Suprapubic skin (tissue), 4 donors: ENCODE results near the gene CIAO2B. TPM values are rescaled to one million over a fixed set of nuclear protein-coding genes. Genes with fewer than 3 reads are reported as not detected.
A peak's percentile ranks its signal among the peaks of the same experiment; 100 is the strongest.
"Not testable (repeated sequence)": the region's sequence is repeated elsewhere in the genome, so short reads cannot be mapped to it uniquely, and the experiment has no call there.

ENCODE experiments used
- DNase-seq, 2 donors: peaks; one replicate each; pipeline ENCODE4 v3.0.0-alpha.2; 2019; ENCODE audit warnings: low spot score in 2 of 2
- H3K27ac ChIP-seq: fragments of 200-600 bp; sonication (generic); one replicate; pipeline ENCODE4 v1.5.1; 2019
- H3K27me3 ChIP-seq: fragments of 200-600 bp; sonication (generic); one replicate; pipeline ENCODE4 v1.5.1; 2019
- H3K36me3 ChIP-seq: fragments of 200-600 bp; sonication (generic); one replicate; pipeline ENCODE4 v1.5.1; 2019
- H3K4me1 ChIP-seq: fragments of 200-600 bp; sonication (generic); one replicate; pipeline ENCODE4 v1.5.1; 2019
- H3K4me3 ChIP-seq: fragments of 200-600 bp; sonication (generic); one replicate; pipeline ENCODE4 v1.5.1; 2019; ENCODE audit warnings: mild to moderate bottlenecking
- H3K9me3 ChIP-seq: fragments of 200-600 bp; sonication (generic); one replicate; pipeline ENCODE4 v1.5.1; 2019
- EP300 ChIP-seq: sonication (generic); formaldehyde crosslinking; IDR thresholded peaks from one replicate; pipeline ENCODE4 v1.6.1; 2017; ENCODE audit warnings: antibody characterized with exemption
- POLR2A ChIP-seq, 2 donors: fragments of 450-650 bp; IDR thresholded peaks; one replicate each; pipeline ENCODE4 v1.6.1; 2017; ENCODE audit warnings: antibody characterized with exemption in 2 of 2, mild to moderate bottlenecking in 2 of 2, moderate library complexity in 2 of 2
- POLR2AphosphoS5 ChIP-seq, 3 donors: sonication (generic); formaldehyde crosslinking; IDR thresholded peaks; one replicate each; pipeline ENCODE4 v1.6.1; 2017; ENCODE audit warnings: antibody characterized with exemption in 3 of 3
- WGBS: methylation state at CpG from one replicate; pipeline ENCODE4 v1.1.5; 2018; 5-methylcytosine and 5-hydroxymethylcytosine counted together
- total RNA-seq, 4 donors: library from RNA; depleted of rRNA; stranded (reverse); fragments of >200 nt; gene quantifications; one replicate each; pipeline ENCODE4 v1.1.0, GENCODE V29; 2016
- TF ChIP-seq, protein P1 (sequence below), 2 donors: fragments of 200-600 bp in 1 of 2; fragments of 450-650 bp in 1 of 2; sonication (generic) in 1 of 2; IDR thresholded peaks; one replicate each; pipeline ENCODE4 v1.5.1; 2016 to 2019; ENCODE audit warnings: antibody characterized with exemption in 2 of 2, mild to moderate bottlenecking in 1 of 2, moderate library complexity in 1 of 2

The CIAO2B gene
- total RNA-seq, 4 donors from 2014 or later: 34.4 to 69.0 (median 45.0) TPM

- H3K4me3 ChIP-seq: peak overlapping the region; percentile 58
- H3K9me3 ChIP-seq: no peaks in the 10 kb centered on the region
- H3K36me3 ChIP-seq: peaks cover 8% of the 10 kb centered on the region
- no peak overlapping the region for H3K27ac ChIP-seq
- DNase-seq: peak in 1 of 2 donors; percentile 68
- H3K27me3 ChIP-seq: peaks cover 3% of the 10 kb centered on the region
- 2% methylated on average over 17 of the region's 44 CpGs for WGBS
- peaks cover 21% of the 10 kb centered on the region for H3K4me1 ChIP-seq
- TF ChIP-seq, protein P1, sequence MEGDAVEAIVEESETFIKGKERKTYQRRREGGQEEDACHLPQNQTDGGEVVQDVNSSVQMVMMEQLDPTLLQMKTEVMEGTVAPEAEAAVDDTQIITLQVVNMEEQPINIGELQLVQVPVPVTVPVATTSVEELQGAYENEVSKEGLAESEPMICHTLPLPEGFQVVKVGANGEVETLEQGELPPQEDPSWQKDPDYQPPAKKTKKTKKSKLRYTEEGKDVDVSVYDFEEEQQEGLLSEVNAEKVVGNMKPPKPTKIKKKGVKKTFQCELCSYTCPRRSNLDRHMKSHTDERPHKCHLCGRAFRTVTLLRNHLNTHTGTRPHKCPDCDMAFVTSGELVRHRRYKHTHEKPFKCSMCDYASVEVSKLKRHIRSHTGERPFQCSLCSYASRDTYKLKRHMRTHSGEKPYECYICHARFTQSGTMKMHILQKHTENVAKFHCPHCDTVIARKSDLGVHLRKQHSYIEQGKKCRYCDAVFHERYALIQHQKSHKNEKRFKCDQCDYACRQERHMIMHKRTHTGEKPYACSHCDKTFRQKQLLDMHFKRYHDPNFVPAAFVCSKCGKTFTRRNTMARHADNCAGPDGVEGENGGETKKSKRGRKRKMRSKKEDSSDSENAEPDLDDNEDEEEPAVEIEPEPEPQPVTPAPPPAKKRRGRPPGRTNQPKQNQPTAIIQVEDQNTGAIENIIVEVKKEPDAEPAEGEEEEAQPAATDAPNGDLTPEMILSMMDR (IDR thresholded peaks at IDR 0.05): no peak
- no peak for TF ChIP-seq POLR2AphosphoS5 (IDR thresholded peaks at IDR 0.05)
- TF ChIP-seq POLR2A (IDR thresholded peaks at IDR 0.05): no peak
- no peak for TF ChIP-seq EP300
These were observed 14.1 kb upstream of the CIAO2B start for GRCh38 chr16:66948134-66948836.

GRCh38 chr16:66947302-66948065 lies 13.3 kb upstream of the CIAO2B start:
- H3K27me3 ChIP-seq: peaks cover 3% of the 10 kb centered on the region
- peak; percentile 89 to 91 for DNase-seq
- peak overlapping the region; percentile 58 for H3K4me3 ChIP-seq
- H3K4me1 ChIP-seq: peaks cover 21% of the 10 kb centered on the region
- H3K36me3 ChIP-seq: peaks cover 16% of the 10 kb centered on the region
- 0% methylated on average over 23 of the region's 23 CpGs for WGBS
- TF ChIP-seq EP300: no peak
- TF ChIP-seq, protein P1 (IDR thresholded peaks at IDR 0.05): peak; percentile 84 to 91
- no peak overlapping the region for H3K27ac ChIP-seq
- H3K9me3 ChIP-seq: no peaks in the 10 kb centered on the region

GRCh38 chr16:66946974-66947301 lies 12.7 kb upstream of the CIAO2B start:
- peaks cover 21% of the 10 kb centered on the region for H3K36me3 ChIP-seq
- TF ChIP-seq, protein P1 (IDR thresholded peaks at IDR 0.05): no peak
- TF ChIP-seq POLR2AphosphoS5 (IDR thresholded peaks at IDR 0.05): no peak
- no peak for TF ChIP-seq EP300
- TF ChIP-seq POLR2A (IDR thresholded peaks at IDR 0.05): no peak
- 34% methylated on average over 5 of the region's 5 CpGs for WGBS
- no peak overlapping the region for H3K27ac ChIP-seq
- no peaks in the 10 kb centered on the region for H3K9me3 ChIP-seq
- DNase-seq: no peak
- peaks cover 3% of the 10 kb centered on the region for H3K27me3 ChIP-seq
- H3K4me1 ChIP-seq: peaks cover 21% of the 10 kb centered on the region
- no peak overlapping the region for H3K4me3 ChIP-seq

- H3K27me3 ChIP-seq: peaks cover 3% of the 10 kb centered on the region
- H3K4me1 ChIP-seq: peaks cover 21% of the 10 kb centered on the region
- H3K36me3 ChIP-seq: peaks cover 25% of the 10 kb centered on the region
- TF ChIP-seq EP300 (no peak), POLR2A (IDR thresholded peaks at IDR 0.05) (no peak), POLR2AphosphoS5 (IDR thresholded peaks at IDR 0.05) (no peak)
- TF ChIP-seq, protein P1 (IDR thresholded peaks at IDR 0.05): no peak
- H3K4me3 ChIP-seq: no peak overlapping the region
- no peaks in the 10 kb centered on the region for H3K9me3 ChIP-seq
- 70% methylated on average over 7 of the region's 7 CpGs for WGBS
- no peak overlapping the region for H3K27ac ChIP-seq
- no peak for DNase-seq
These were observed 12.3 kb upstream of the CIAO2B start for GRCh38 chr16:66946541-66946940.

GRCh38 chr16:66945939-66946338 lies 11.7 kb upstream of the CIAO2B start:
- no peak for TF ChIP-seq POLR2AphosphoS5 (IDR thresholded peaks at IDR 0.05)
- TF ChIP-seq EP300: no peak
- TF ChIP-seq POLR2A (IDR thresholded peaks at IDR 0.05): no peak
- TF ChIP-seq, protein P1 (IDR thresholded peaks at IDR 0.05): no peak
- peaks cover 31% of the 10 kb centered on the region for H3K36me3 ChIP-seq
- no peak for DNase-seq
- peaks cover 3% of the 10 kb centered on the region for H3K27me3 ChIP-seq
- H3K9me3 ChIP-seq: no peaks in the 10 kb centered on the region
- 84% methylated on average over 4 of the region's 4 CpGs for WGBS
- H3K27ac ChIP-seq: no peak overlapping the region
- peaks cover 21% of the 10 kb centered on the region for H3K4me1 ChIP-seq
- H3K4me3 ChIP-seq: no peak overlapping the region

GRCh38 chr16:66944971-66945370 lies 10.8 kb upstream of the CIAO2B start:
- peaks cover 41% of the 10 kb centered on the region for H3K36me3 ChIP-seq
- 87% methylated on average over 9 of the region's 9 CpGs for WGBS
- H3K4me3 ChIP-seq, DNase-seq, H3K27ac ChIP-seq, H3K27me3 ChIP-seq, H3K9me3 ChIP-seq: not testable (repeated sequence)
- H3K4me1 ChIP-seq: peaks cover 21% of the 10 kb centered on the region
